PC-3 (cell line): ENCODE measurements around the gene CNN1. TPM values are rescaled to one million over a fixed set of nuclear protein-coding genes. Genes with fewer than 3 reads are reported as not detected.

Source experiments
- ATAC-seq: fragments of 200-7000 bp; cut with Tn5 transposase; 2 replicates; pipeline ENCODE4 v1.9.1; 2020; ENCODE audit warnings: mild to moderate bottlenecking, moderate library complexity
- BruUV-seq: library from RNA; stranded (reverse); fragments of 400-500 nt; replicated peaks from 2 replicates; lab custom pipeline; 2021; lab: Mats Ljungman, UMichigan
- CTCF ChIA-PET: fragments of 300-600 bp; sonication (Branson Sonifier 250); formaldehyde crosslinking; loops from one replicate; lab custom pipeline; 2022; ENCODE audit warnings: antibody characterized with exemption; lab: Charles Lee
- POLR2A ChIA-PET: fragments of 300-600 bp; sonication (Branson Sonifier 250); formaldehyde crosslinking; loops from one replicate; lab custom pipeline; 2022; ENCODE audit warnings: antibody characterized with exemption; ENCODE audit not compliant: unreplicated experiment; lab: Charles Lee
- DNase-seq: peaks from one replicate; pipeline ENCODE4 v3.0.0-alpha.2; 2015
- H2AFZ ChIP-seq: fragments of 300-600 bp; sonication (generic); 2 replicates; pipeline ENCODE4 v1.6.0; 2016; ENCODE audit warnings: antibody characterized with exemption, low read length
- H3F3A ChIP-seq: fragments of 300-600 bp; sonication (generic); one replicate; pipeline ENCODE4 v1.6.0; 2017; ENCODE audit warnings: antibody characterized with exemption, low read length, control low read depth, mild to moderate bottlenecking; ENCODE audit not compliant: unreplicated experiment
- H3K27ac ChIP-seq: fragments of 300-600 bp; sonication (generic); 2 replicates; pipeline ENCODE4 v1.5.1; 2016; ENCODE audit warnings: mild to moderate bottlenecking, low read length
- H3K27me3 ChIP-seq: fragments of 300-600 bp; sonication (generic); 2 replicates; pipeline ENCODE4 v1.6.1; 2016; ENCODE audit warnings: low read length, mixed read lengths
- H3K36me3 ChIP-seq: fragments of 300-600 bp; sonication (generic); 2 replicates; pipeline ENCODE4 v1.6.1; 2016; ENCODE audit warnings: low read depth, mixed run types, low read length, mixed read lengths
- H3K4me1 ChIP-seq: fragments of 300-600 bp; sonication (generic); 2 replicates; pipeline ENCODE4 v1.5.1; 2016; ENCODE audit warnings: low read length; ENCODE audit not compliant: insufficient read depth
- H3K4me2 ChIP-seq: fragments of 300-600 bp; sonication (generic); 2 replicates; pipeline ENCODE4 v1.6.0; 2016; ENCODE audit warnings: low read length
- H3K4me3 ChIP-seq: fragments of 300-600 bp; sonication (generic); 2 replicates; pipeline ENCODE4 v1.5.1; 2016; ENCODE audit warnings: mild to moderate bottlenecking, low read length, mixed read lengths
- H3K79me2 ChIP-seq: fragments of 300-600 bp; sonication (generic); 2 replicates; pipeline ENCODE4 v1.6.1; 2017; ENCODE audit warnings: low read length, mixed read lengths
- H3K9ac ChIP-seq: fragments of 300-600 bp; sonication (generic); 2 replicates; pipeline ENCODE4 v1.6.0; 2016; ENCODE audit warnings: mild to moderate bottlenecking, low read length
- H3K9me2 ChIP-seq: fragments of 300-600 bp; sonication (generic); replicated peaks from 2 replicates; pipeline ENCODE4 v1.6.1; 2016; ENCODE audit warnings: mixed run types, low read length, mixed read lengths
- H3K9me3 ChIP-seq: fragments of 300-600 bp; sonication (generic); 2 replicates; pipeline ENCODE4 v1.6.1; 2016; ENCODE audit warnings: low read length, mixed read lengths
- H4K20me1 ChIP-seq: fragments of 300-600 bp; sonication (generic); 2 replicates; pipeline ENCODE4 v1.6.1; 2016; ENCODE audit warnings: low read length, mixed read lengths
- CTCF ChIP-seq: fragments of 300-600 bp; sonication (generic); conservative IDR thresholded peaks from 2 replicates; pipeline ENCODE4 v1.5.1; 2017; ENCODE audit warnings: antibody characterized with exemption, low read depth, mild to moderate bottlenecking, low read length
- EZH2 ChIP-seq: fragments of 300-600 bp; sonication (generic); IDR thresholded peaks from one replicate; pipeline ENCODE4 v1.6.1; 2017; ENCODE audit warnings: antibody characterized with exemption, mild to moderate bottlenecking, low read length; ENCODE audit not compliant: unreplicated experiment
- EZH2phosphoT487 ChIP-seq: fragments of 300-600 bp; sonication (generic); IDR thresholded peaks from 2 replicates; pipeline ENCODE4 v1.6.1; 2018; ENCODE audit warnings: mild to moderate bottlenecking, antibody characterized with exemption, low read length, borderline replicate concordance
- intact Hi-C: fragments of 100-400 bp; cut with micrococcal nuclease; formaldehyde crosslinking; loops from 2 replicates; pipeline ENCODE4 v1.9.0; 2023
- total RNA-seq: library from RNA; depleted of rRNA; stranded (reverse); fragments of >200 nt; gene quantifications from 2 replicates; pipeline ENCODE4 v1.2.3, GENCODE V29; 2014

Gene CNN1
- total RNA-seq, 1 experiment from 2014 or later = 0.77 TPM

- no peaks in the 10 kb centered on the region for H3K9me2 ChIP-seq
- ChIA-PET POLR2A (interaction anchor here (0.5 kb wide), 1 partner anchor 565 kb away, joined by 3 read pairs; the partner anchor contains the start of gene ZNF136), CTCF (interaction anchor here (0.5 to 0.6 kb wide), 2 partner anchors 842 to 887 kb away, joined by 3 to 4 read pairs; partner anchors contain the start of gene ZNF709)
- peak within 1 kb of the TSS; percentile 88 for H3K9ac ChIP-seq
- H3K27me3 ChIP-seq = no peaks in the 10 kb centered on the region
- H3F3A ChIP-seq = no peaks in the 10 kb centered on the region
- H3K36me3 ChIP-seq = no peaks in the 10 kb centered on the region
- BruUV-seq = no TSS peak
- H4K20me1 ChIP-seq = peaks cover 9% of the 10 kb centered on the region; the same call in 1 of the 2 replicates
- intact Hi-C loops = loop anchor here (1.0 kb wide), 1 partner anchor 43 kb away; no protein-coding TSS in a partner anchor
- peak within 1 kb of the TSS; percentile 29 for H3K27ac ChIP-seq
- ATAC-seq = peak; percentile 99
- peak within 1 kb of the TSS; percentile 79 for H3K4me3 ChIP-seq
- no peaks in the 10 kb centered on the region for H3K9me3 ChIP-seq
- TF ChIP-seq EZH2 (no peak), EZH2phosphoT487 (no peak), CTCF (no peak)
- peaks cover 49% of the 10 kb centered on the region for H3K79me2 ChIP-seq
- H3K4me2 ChIP-seq = peak within 1 kb of the TSS; percentile 79
- peak within 1 kb of the TSS; percentile 68 for H2AFZ ChIP-seq
- peak; percentile 99 for DNase-seq
- H3K4me1 ChIP-seq = peaks cover 6% of the 10 kb centered on the region
These were observed 58.8 kb downstream of the CNN1 start, which contains the start of gene ZNF627 for GRCh38 chr19:11597202-11598102. TSS of gene ZNF627 (plus strand) at chr19:11597483. CDS start at chr19:11597628, 145 bp downstream.

GRCh38 chr19:11598103-11598483 is 59.4 kb downstream of the CNN1 start:
- BruUV-seq = TSS peak; percentile 55
- Histone ChIP-seq H3K9ac (peak overlapping the region; percentile 88), H4K20me1 (peaks cover 9% of the 10 kb centered on the region; the same call in 1 of the 2 replicates), H3K4me3 (peak overlapping the region; percentile 79), H3K9me3 (no peaks in the 10 kb centered on the region), H3K36me3 (no peaks in the 10 kb centered on the region; the same call in 1 of the 2 replicates), H3K27ac (peak overlapping the region; percentile 29), H3K9me2 (no peaks in the 10 kb centered on the region), H3F3A (no peaks in the 10 kb centered on the region), H2AFZ (peak overlapping the region; percentile 49; the same call in 1 of the 2 replicates), H3K4me2 (peak overlapping the region; percentile 79), H3K4me1 (peaks cover 6% of the 10 kb centered on the region), H3K27me3 (no peaks in the 10 kb centered on the region), H3K79me2 (peaks cover 56% of the 10 kb centered on the region)
- DNase-seq (no peak), ATAC-seq (no peak)
- intact Hi-C loops = loop anchor here (1.0 kb wide), 1 partner anchor 42 kb away; no protein-coding TSS in a partner anchor
- POLR2A ChIA-PET = interaction anchor here (0.5 kb wide), 1 partner anchor 565 kb away, joined by 3 read pairs; the partner anchor contains the start of gene ZNF136
- TF ChIP-seq EZH2phosphoT487 (no peak), CTCF (no peak), EZH2 (no peak)
- CTCF ChIA-PET = interaction anchor here (0.5 to 0.6 kb wide), 2 partner anchors 843 to 887 kb away, joined by 3 to 4 read pairs; partner anchors contain the start of gene ZNF709
